ENCODE data around the gene NOC3L.

Gene NOC3L

DNA sequence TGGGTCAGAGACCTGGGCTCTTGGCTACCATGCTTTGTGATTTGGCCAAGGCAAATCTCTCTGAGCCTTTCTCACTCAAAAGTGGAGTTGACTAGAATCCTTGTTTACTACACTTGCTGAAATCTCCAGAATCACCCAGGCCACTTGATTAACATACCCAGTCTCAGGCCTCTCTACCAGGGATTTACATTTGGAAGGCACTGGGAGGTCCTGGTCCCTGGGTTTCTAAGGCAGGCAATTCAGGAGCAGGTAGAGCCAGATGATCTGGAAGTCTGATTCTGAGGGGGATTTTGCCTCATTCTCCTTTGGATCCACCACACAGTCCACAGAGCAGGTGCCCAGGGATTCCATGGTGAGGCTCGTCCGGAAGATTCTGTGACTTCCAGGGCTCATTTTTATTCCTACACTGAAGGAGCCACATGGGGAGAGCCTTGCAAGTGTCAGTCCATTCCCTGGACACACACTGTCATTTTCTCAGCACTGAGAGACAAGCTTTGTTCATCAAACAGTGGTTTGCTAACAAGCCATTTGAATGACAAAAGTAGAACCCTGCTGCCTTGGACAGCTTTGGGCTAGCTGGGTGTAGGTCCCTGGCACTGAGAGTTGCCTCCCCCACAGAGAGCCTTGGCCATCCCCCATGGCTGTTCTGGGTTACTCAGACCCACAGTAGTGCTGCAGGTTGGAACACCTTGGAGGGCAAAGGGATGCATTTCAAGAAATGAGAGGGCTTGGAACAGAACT is 74.2 kb downstream of the NOC3L start:
- H3K4me3 ChIP-seq (ENCODE audit: low read length): no peak overlapping the region
- TF ChIP-seq, protein P1, sequence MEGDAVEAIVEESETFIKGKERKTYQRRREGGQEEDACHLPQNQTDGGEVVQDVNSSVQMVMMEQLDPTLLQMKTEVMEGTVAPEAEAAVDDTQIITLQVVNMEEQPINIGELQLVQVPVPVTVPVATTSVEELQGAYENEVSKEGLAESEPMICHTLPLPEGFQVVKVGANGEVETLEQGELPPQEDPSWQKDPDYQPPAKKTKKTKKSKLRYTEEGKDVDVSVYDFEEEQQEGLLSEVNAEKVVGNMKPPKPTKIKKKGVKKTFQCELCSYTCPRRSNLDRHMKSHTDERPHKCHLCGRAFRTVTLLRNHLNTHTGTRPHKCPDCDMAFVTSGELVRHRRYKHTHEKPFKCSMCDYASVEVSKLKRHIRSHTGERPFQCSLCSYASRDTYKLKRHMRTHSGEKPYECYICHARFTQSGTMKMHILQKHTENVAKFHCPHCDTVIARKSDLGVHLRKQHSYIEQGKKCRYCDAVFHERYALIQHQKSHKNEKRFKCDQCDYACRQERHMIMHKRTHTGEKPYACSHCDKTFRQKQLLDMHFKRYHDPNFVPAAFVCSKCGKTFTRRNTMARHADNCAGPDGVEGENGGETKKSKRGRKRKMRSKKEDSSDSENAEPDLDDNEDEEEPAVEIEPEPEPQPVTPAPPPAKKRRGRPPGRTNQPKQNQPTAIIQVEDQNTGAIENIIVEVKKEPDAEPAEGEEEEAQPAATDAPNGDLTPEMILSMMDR (conservative IDR thresholded peaks at IDR 0.05; ENCODE audit: low read length): no peak
- DNase-seq (ENCODE audit: low read depth): no peak

DNA sequence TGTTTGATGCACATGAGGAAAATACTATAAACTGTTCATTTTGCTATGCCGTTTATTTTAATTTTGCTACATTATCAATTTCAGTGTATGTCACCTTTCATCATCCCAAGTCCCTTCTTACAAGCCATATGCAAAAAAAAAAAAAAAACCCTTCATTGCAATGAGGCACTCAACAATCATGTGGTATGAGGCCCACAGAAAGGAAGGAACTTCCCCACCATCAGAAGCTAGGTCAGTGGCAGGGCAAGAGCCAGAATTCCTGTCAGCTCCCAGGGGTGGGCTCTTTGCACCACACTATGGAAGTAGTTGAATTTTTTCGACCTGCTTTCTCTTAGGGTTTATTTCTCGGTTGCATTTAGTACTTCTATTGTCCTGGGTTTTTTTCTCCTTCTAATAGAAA is 75.4 kb downstream of the NOC3L start:
- DNase-seq (ENCODE audit: low read depth): peak; percentile 55
- TF ChIP-seq, protein P1 (conservative IDR thresholded peaks at IDR 0.05; ENCODE audit: low read length): no peak
- no peak overlapping the region for H3K4me3 ChIP-seq (ENCODE audit: low read length)

- DNase-seq (ENCODE audit: low read depth): peak; percentile 58
- no peak overlapping the region for H3K4me3 ChIP-seq (ENCODE audit: low read length)
- TF ChIP-seq, protein P1 (conservative IDR thresholded peaks at IDR 0.05; ENCODE audit: low read length): no peak
Observed at GRCh38 chr10:94286901-94287300, 75.8 kb downstream of the NOC3L start.

- no peak for DNase-seq (ENCODE audit: low read depth)
- no peak overlapping the region for H3K4me3 ChIP-seq (ENCODE audit: low read length)
- TF ChIP-seq, protein P1 (conservative IDR thresholded peaks at IDR 0.05; ENCODE audit: low read length): no peak
Observed at GRCh38 chr10:94285271-94285670, 77.5 kb downstream of the NOC3L start.
